DND-41 (cell line): ENCODE measurements around the gene HAP1.

Experiments used
- EZH2 ChIP-seq: IDR thresholded peaks from 3 replicates; pipeline ENCODE4 v1.6.1; 2012; ENCODE audit warnings: borderline replicate concordance, low read depth, mild to moderate bottlenecking, moderate library complexity, low read length, inconsistent platforms; ENCODE audit not compliant: severe bottlenecking
- TF ChIP-seq, protein P1 (sequence below): IDR thresholded peaks from 2 replicates; pipeline ENCODE4 v1.5.1; 2012; ENCODE audit warnings: borderline replicate concordance, low read length, moderate library complexity, mild to moderate bottlenecking; ENCODE audit not compliant: poor library complexity, severe bottlenecking; ENCODE audit errors: extremely low read depth

DNA sequence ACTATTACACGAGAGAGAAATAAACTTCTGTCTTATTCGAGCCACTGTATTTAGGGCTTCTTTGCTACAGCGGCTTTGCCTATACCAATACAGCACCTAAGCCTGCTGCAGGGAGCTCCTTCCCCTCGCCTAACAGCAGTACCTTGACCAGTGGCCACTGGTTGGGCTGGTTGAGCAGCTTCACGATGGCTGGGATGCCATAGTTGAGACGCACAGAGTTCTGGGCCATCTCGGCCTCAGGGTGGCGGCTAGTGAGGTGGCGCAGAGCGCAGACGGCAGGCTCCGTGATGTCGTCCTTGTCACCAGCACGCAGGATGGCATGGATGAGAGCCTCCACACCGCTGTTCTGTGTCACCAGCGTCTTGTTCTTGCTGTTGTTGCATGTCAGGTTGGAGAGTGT is 28.4 kb upstream of the HAP1 start:
- TF ChIP-seq, protein P1, sequence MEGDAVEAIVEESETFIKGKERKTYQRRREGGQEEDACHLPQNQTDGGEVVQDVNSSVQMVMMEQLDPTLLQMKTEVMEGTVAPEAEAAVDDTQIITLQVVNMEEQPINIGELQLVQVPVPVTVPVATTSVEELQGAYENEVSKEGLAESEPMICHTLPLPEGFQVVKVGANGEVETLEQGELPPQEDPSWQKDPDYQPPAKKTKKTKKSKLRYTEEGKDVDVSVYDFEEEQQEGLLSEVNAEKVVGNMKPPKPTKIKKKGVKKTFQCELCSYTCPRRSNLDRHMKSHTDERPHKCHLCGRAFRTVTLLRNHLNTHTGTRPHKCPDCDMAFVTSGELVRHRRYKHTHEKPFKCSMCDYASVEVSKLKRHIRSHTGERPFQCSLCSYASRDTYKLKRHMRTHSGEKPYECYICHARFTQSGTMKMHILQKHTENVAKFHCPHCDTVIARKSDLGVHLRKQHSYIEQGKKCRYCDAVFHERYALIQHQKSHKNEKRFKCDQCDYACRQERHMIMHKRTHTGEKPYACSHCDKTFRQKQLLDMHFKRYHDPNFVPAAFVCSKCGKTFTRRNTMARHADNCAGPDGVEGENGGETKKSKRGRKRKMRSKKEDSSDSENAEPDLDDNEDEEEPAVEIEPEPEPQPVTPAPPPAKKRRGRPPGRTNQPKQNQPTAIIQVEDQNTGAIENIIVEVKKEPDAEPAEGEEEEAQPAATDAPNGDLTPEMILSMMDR, result no peak
- no peak for TF ChIP-seq EZH2
